Vagina (tissue), 2 donors: ENCODE measurements around the gene RASAL2. TPM values are rescaled to one million over a fixed set of nuclear protein-coding genes. Genes with fewer than 3 reads are reported as not detected.

Experiments used
- DNase-seq, 2 donors: peaks; one replicate each; pipeline ENCODE4 v3.0.0-alpha.2; 2017; ENCODE audit errors: extremely low spot score in 2 of 2
- H3K27ac ChIP-seq: fragments of 200-600 bp; sonication (generic); one replicate; pipeline ENCODE4 v1.5.1; 2019
- H3K27me3 ChIP-seq: fragments of 200-600 bp; sonication (generic); one replicate; pipeline ENCODE4 v1.5.1; 2019
- H3K36me3 ChIP-seq, 2 donors: fragments of 200-600 bp; sonication (generic); one replicate each; pipeline ENCODE4 v1.5.1; 2017 to 2019
- H3K4me1 ChIP-seq: fragments of 200-600 bp; sonication (generic); one replicate; pipeline ENCODE4 v1.5.1; 2019
- H3K4me3 ChIP-seq, 2 donors: fragments of 200-600 bp; sonication (generic); 1 replicate in 1 of 2; 2 replicates in 1 of 2; pipeline ENCODE4 v1.5.1; 2016 to 2019
- H3K9me3 ChIP-seq: fragments of 200-600 bp; sonication (generic); one replicate; pipeline ENCODE4 v1.5.1; 2019
- POLR2A ChIP-seq, 2 donors: fragments of 450-650 bp; IDR thresholded peaks; one replicate each; pipeline ENCODE4 v1.6.1; 2017; ENCODE audit warnings: antibody characterized with exemption in 2 of 2, mild to moderate bottlenecking in 2 of 2, moderate library complexity in 2 of 2
- POLR2AphosphoS5 ChIP-seq, 2 donors: sonication (generic); formaldehyde crosslinking; IDR thresholded peaks; one replicate each; pipeline ENCODE4 v1.9.0; 2017; ENCODE audit warnings: antibody characterized with exemption in 2 of 2, mild to moderate bottlenecking in 2 of 2, low read depth in 1 of 2; ENCODE audit not compliant: insufficient read depth in 1 of 2
- intact Hi-C: fragments of 100-400 bp; cut with DNase I; formaldehyde crosslinking; loops from one replicate; pipeline ENCODE4 v1.15.1; 2023
- total RNA-seq: library from RNA; depleted of rRNA; stranded (reverse); fragments of >200 nt; gene quantifications from one replicate; pipeline ENCODE4 v1.2.3, GENCODE V29; 2016
- TF ChIP-seq, protein P1 (sequence below), 3 experiments: fragments of 450-650 bp in 2 of 3; fragments of 200-600 bp in 1 of 3; sonication (generic) in 1 of 3; IDR thresholded peaks; one replicate each; pipeline ENCODE4 v1.5.1; 2017 to 2019; ENCODE audit warnings: antibody characterized with exemption in 3 of 3, mild to moderate bottlenecking in 2 of 3, moderate library complexity in 2 of 3

The RASAL2 gene
- total RNA-seq, 1 donor from 2014 or later = 25.5 TPM

DNA sequence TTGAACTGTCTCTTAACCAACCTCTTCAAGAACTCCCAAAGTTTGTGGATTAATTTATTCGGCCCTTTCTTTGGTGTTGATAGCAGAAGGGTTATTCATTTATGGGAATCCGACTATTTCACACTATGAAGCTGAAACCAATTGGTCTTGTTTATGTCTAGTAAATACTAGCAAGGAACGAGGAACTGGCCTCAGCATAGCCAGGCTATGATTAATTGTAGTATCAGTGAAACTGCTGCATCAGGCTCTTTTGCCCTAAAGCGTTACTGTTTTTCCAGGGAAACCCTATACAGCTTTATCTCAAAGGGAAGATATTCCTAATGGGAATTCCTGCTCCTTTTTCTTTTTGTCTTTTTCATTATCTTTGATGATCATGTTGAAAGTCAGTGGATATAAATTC, 367.8 kb downstream of the RASAL2 start:
- intact Hi-C loops = no loop called here
- no peak for DNase-seq
- Histone ChIP-seq H3K36me3 (peaks cover 0 to 19% of the 10 kb centered on the region in 2 donors), H3K27ac (no peak overlapping the region), H3K4me1 (no peaks in the 10 kb centered on the region), H3K4me3 (no peak overlapping the region), H3K9me3 (no peaks in the 10 kb centered on the region), H3K27me3 (no peaks in the 10 kb centered on the region)
- TF ChIP-seq POLR2AphosphoS5 (IDR thresholded peaks at IDR 0.05; ENCODE audit: insufficient read depth in 1 of 2, low read depth in 1 of 2) = no peak
- no peak for TF ChIP-seq POLR2A (IDR thresholded peaks at IDR 0.05)
- TF ChIP-seq, protein P1, sequence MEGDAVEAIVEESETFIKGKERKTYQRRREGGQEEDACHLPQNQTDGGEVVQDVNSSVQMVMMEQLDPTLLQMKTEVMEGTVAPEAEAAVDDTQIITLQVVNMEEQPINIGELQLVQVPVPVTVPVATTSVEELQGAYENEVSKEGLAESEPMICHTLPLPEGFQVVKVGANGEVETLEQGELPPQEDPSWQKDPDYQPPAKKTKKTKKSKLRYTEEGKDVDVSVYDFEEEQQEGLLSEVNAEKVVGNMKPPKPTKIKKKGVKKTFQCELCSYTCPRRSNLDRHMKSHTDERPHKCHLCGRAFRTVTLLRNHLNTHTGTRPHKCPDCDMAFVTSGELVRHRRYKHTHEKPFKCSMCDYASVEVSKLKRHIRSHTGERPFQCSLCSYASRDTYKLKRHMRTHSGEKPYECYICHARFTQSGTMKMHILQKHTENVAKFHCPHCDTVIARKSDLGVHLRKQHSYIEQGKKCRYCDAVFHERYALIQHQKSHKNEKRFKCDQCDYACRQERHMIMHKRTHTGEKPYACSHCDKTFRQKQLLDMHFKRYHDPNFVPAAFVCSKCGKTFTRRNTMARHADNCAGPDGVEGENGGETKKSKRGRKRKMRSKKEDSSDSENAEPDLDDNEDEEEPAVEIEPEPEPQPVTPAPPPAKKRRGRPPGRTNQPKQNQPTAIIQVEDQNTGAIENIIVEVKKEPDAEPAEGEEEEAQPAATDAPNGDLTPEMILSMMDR (IDR thresholded peaks at IDR 0.05) = no peak

DNA sequence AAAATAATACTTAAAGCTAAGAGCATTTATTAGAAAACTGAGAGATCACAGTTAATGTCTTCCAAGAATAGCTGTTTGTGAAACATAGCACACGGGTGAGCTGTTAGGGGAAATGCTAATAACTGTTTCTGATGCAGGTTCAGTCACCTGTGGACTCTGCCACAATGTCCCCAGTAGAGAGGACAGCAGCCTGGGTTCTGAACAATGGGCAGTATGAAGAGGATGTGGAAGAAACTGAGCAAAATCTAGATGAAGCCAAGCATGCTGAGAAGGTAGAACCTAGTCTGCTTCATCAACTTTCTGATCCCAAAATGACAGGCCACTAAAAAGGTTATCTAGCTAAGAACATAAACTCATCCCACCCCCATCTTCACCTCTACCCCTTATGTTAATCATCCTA, 370.2 kb downstream of the RASAL2 start:
- no peak for DNase-seq
- Histone ChIP-seq H3K4me1 (no peaks in the 10 kb centered on the region), H3K4me3 (no peak overlapping the region), H3K27me3 (no peaks in the 10 kb centered on the region), H3K27ac (no peak overlapping the region), H3K36me3 (peaks cover 0 to 26% of the 10 kb centered on the region in 2 donors), H3K9me3 (no peaks in the 10 kb centered on the region)
- TF ChIP-seq, protein P1 (IDR thresholded peaks at IDR 0.05) = no peak
- no peak for TF ChIP-seq POLR2A (IDR thresholded peaks at IDR 0.05)
- no peak for TF ChIP-seq POLR2AphosphoS5 (IDR thresholded peaks at IDR 0.05; ENCODE audit: insufficient read depth in 1 of 2, low read depth in 1 of 2)
- intact Hi-C loops = no loop called here

DNA sequence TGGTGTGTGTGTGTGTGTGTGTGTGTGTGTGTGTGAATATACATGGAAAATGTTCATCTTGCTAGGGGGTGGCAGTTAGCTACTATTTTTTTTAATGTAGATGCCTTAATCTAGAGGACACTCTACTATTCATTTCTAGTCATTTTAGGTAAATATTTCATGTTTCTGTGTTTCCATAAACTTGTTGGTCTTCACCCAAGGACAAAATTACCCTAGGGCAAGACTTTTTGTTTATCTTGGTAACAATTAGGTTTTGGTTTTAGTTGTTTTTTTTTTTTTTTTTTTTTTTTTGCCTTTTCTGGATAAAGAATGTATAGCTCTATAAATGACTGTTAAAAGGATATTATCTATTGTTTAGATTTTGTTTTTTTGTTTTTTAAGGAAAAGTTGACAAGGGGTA, 370.7 kb downstream of the RASAL2 start:
- TF ChIP-seq POLR2AphosphoS5 (IDR thresholded peaks at IDR 0.05; ENCODE audit: insufficient read depth in 1 of 2, low read depth in 1 of 2) = no peak
- DNase-seq = no peak
- no peaks in the 10 kb centered on the region for H3K9me3 ChIP-seq
- no peaks in the 10 kb centered on the region for H3K27me3 ChIP-seq
- H3K4me3 ChIP-seq = no peak overlapping the region
- H3K4me1 ChIP-seq = no peaks in the 10 kb centered on the region
- intact Hi-C loops = no loop called here
- H3K27ac ChIP-seq = no peak overlapping the region
- peaks cover 0 to 26% of the 10 kb centered on the region in 2 donors for H3K36me3 ChIP-seq

DNA sequence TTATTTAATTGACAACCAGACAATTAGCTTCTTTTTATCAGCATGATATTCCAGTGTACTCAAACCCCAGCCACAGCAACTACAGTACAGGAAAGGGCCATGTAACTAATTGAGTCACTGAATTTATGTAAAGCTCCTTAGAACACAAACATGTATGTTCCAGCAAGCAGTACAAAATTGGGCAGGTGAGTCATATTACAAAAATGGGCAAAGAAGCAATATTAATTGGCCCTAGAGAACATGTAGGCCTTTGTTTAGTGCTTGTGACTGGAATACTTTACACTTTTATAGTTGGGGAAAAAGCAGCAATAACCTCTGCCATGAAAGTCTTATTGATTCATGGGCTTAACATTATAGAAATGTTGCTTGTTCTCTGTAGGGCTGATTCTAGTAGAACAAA, 371.1 kb downstream of the RASAL2 start:
- no peak overlapping the region for H3K27ac ChIP-seq
- TF ChIP-seq, protein P1 (IDR thresholded peaks at IDR 0.05) = no peak
- TF ChIP-seq POLR2AphosphoS5 (IDR thresholded peaks at IDR 0.05; ENCODE audit: insufficient read depth in 1 of 2, low read depth in 1 of 2) = no peak
- TF ChIP-seq POLR2A (IDR thresholded peaks at IDR 0.05) = no peak

DNA sequence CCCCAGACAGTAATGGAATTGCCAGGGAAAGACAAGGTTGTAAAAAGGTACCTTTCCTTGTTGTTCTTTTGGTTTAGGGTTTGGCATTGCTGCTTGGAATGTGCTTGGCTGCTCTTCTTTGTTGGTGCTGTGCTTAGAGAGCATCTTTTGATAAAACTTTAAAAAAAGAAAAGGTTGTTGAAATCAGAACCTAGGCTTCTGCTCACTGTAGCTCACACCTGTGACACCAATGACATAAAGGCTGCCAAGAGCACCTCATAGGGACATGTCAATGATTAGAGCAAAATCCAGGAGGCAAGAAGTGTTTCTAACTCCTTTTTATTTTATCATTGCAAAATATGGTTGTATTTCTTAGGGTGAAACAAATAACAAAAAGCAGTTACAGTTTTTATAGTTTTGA, 373.9 kb downstream of the RASAL2 start:
- no peak overlapping the region for H3K4me3 ChIP-seq
- H3K27ac ChIP-seq = no peak overlapping the region
- intact Hi-C loops = no loop called here
- no peaks in the 10 kb centered on the region for H3K9me3 ChIP-seq
- TF ChIP-seq POLR2AphosphoS5 (IDR thresholded peaks at IDR 0.05; ENCODE audit: insufficient read depth in 1 of 2, low read depth in 1 of 2) (no peak), POLR2A (IDR thresholded peaks at IDR 0.05) (no peak)
- TF ChIP-seq, protein P1 (IDR thresholded peaks at IDR 0.05) = no peak
- H3K36me3 ChIP-seq = peaks cover 0 to 26% of the 10 kb centered on the region in 2 donors
- no peak for DNase-seq
- H3K27me3 ChIP-seq = no peaks in the 10 kb centered on the region
- no peaks in the 10 kb centered on the region for H3K4me1 ChIP-seq

More for the DNA sequence above, 371.1 kb downstream of the RASAL2 start:
- no peaks in the 10 kb centered on the region for H3K4me1 ChIP-seq
- DNase-seq = no peak
- intact Hi-C loops = no loop called here
- H3K36me3 ChIP-seq = peaks cover 0 to 26% of the 10 kb centered on the region in 2 donors
- no peaks in the 10 kb centered on the region for H3K27me3 ChIP-seq
- no peak overlapping the region for H3K4me3 ChIP-seq
- no peaks in the 10 kb centered on the region for H3K9me3 ChIP-seq
